Urinary bladder (tissue), 4 donors: ENCODE measurements around the gene CATSPERZ. TPM values are rescaled to one million over a fixed set of nuclear protein-coding genes. Genes with fewer than 3 reads are reported as not detected.
"Not testable (repeated sequence)": the region's sequence is repeated elsewhere in the genome, so short reads cannot be mapped to it uniquely, and the experiment has no call there.

ENCODE experiments used
- DNase-seq: peaks from one replicate; pipeline ENCODE4 v3.0.0-alpha.2; 2015; ENCODE audit errors: extremely low spot score
- H3K27ac ChIP-seq: one replicate; pipeline ENCODE4 v1.5.1; 2013; ENCODE audit warnings: low read depth, mild to moderate bottlenecking, moderate library complexity
- H3K36me3 ChIP-seq: one replicate; pipeline ENCODE4 v1.6.1; 2013; ENCODE audit warnings: mild to moderate bottlenecking, moderate library complexity; ENCODE audit not compliant: insufficient read depth
- H3K4me1 ChIP-seq: one replicate; pipeline ENCODE4 v1.6.1; 2013; ENCODE audit warnings: mild to moderate bottlenecking, moderate library complexity; ENCODE audit not compliant: insufficient read depth
- H3K4me3 ChIP-seq: one replicate; pipeline ENCODE4 v1.5.1; 2013; ENCODE audit warnings: low read depth, low read length
- WGBS: extraction: QIAGEN DNeasy Blood & Tissue Kit; methylation state at CpG from one replicate; pipeline ENCODE4 v1.1.7; 2013; 5-methylcytosine and 5-hydroxymethylcytosine counted together
- polyA plus RNA-seq: library from polyadenylated mRNA; stranded (reverse); fragments of 200-250 nt; gene quantifications from one replicate; pipeline ENCODE4 v1.2.3, GENCODE V29; 2013
- total RNA-seq: library from RNA; depleted of rRNA; stranded (reverse); fragments of >200 nt; gene quantifications from one replicate; pipeline ENCODE4 v1.2.3, GENCODE V29; 2014
- donor health status: healthy with polysubstance abuse.
- donor health status: healthy.

CATSPERZ gene
- total and polyA plus RNA-seq, 2 donors, result 0.29 TPM; not detected in 1

DNA sequence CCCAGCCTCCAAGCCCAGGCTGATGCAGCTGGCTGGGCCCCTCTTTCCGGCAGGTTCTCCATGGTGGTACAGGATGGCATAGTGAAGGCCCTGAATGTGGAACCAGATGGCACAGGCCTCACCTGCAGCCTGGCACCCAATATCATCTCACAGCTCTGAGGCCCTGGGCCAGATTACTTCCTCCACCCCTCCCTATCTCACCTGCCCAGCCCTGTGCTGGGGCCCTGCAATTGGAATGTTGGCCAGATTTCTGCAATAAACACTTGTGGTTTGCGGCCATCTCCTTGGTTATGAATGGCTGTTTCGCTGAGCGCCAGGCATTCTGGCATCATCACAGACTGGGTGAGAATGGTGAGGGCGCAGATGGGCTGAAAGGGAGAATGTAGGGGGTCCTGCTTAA lies 21.4 kb downstream of the CATSPERZ start:
- no peak overlapping the region for H3K4me3 ChIP-seq
- no peaks in the 10 kb centered on the region for H3K4me1 ChIP-seq
- 79% methylated on average over 5 of the region's 5 CpGs for WGBS
- H3K27ac ChIP-seq, result peak overlapping the region; percentile 73
- DNase-seq, result no peak
- H3K36me3 ChIP-seq, result peaks cover 2% of the 10 kb centered on the region

- Histone ChIP-seq H3K27ac (no peak overlapping the region), H3K36me3 (peaks cover 2% of the 10 kb centered on the region), H3K4me1 (no peaks in the 10 kb centered on the region), H3K4me3 (no peak overlapping the region)
- 84% methylated on average over 7 of the region's 7 CpGs for WGBS
- no peak for DNase-seq
These were observed 22.7 kb downstream of the CATSPERZ start for GRCh38 chr11:64322925-64323260.

- peaks cover 2% of the 10 kb centered on the region for H3K36me3 ChIP-seq
- H3K4me3 ChIP-seq, result no peak overlapping the region
- H3K4me1 ChIP-seq, result no peaks in the 10 kb centered on the region
- no peak overlapping the region for H3K27ac ChIP-seq
- WGBS, result 68% methylated on average over 5 of the region's 5 CpGs
- DNase-seq, result no peak
These were observed 23.2 kb downstream of the CATSPERZ start for GRCh38 chr11:64323373-64323772.

DNA sequence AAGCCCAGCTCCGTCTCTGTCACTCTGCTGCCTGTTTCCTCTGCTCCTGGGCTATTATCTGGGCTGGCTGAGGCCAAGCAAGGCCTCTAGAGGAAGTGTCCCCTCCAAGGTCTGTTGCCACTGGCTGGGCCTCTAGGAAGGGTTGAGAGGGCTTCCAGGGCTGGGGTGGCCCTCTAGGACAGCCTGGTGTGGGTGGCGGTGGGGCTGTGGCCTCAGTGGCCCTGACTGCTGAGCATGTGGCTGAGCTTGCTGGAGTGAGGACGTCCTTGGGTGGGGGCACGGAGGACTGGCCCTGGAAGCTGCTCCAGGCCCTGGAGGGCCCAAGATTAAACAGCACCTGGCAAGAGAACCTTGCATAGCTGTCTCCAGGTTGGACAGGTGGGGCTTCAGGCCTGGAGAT lies 23.8 kb downstream of the CATSPERZ start:
- WGBS, result 83% methylated on average over 4 of the region's 4 CpGs
- not testable (repeated sequence) for H3K4me1 ChIP-seq, H3K4me3 ChIP-seq, H3K36me3 ChIP-seq, DNase-seq
- H3K27ac ChIP-seq, result peak overlapping the region; percentile 56

GRCh38 chr11:64324692-64325469 lies 24.7 kb downstream of the CATSPERZ start:
- H3K27ac ChIP-seq, result peak overlapping the region; percentile 28
- no peak overlapping the region for H3K4me3 ChIP-seq
- DNase-seq, result no peak
- H3K4me1 ChIP-seq, result no peaks in the 10 kb centered on the region
- WGBS, result 58% methylated on average over 11 of the region's 11 CpGs
- H3K36me3 ChIP-seq, result peaks cover 2% of the 10 kb centered on the region

- H3K27ac ChIP-seq, result no peak overlapping the region
- no peak overlapping the region for H3K4me3 ChIP-seq
- H3K36me3 ChIP-seq, result no peaks in the 10 kb centered on the region
- H3K4me1 ChIP-seq, result peaks cover 2% of the 10 kb centered on the region
- WGBS, result 93% methylated on average over 2 of the region's 2 CpGs
- DNase-seq, result no peak
These were observed 27.2 kb downstream of the CATSPERZ start for GRCh38 chr11:64327375-64327774.

- H3K36me3 ChIP-seq, result no peaks in the 10 kb centered on the region
- peaks cover 2% of the 10 kb centered on the region for H3K4me1 ChIP-seq
- 91% methylated on average over 3 of the region's 3 CpGs for WGBS
- no peak for DNase-seq
- H3K27ac ChIP-seq, result no peak overlapping the region
- no peak overlapping the region for H3K4me3 ChIP-seq
These were observed 27.8 kb downstream of the CATSPERZ start for GRCh38 chr11:64327993-64328392.

GRCh38 chr11:64330888-64331287 lies 30.7 kb downstream of the CATSPERZ start:
- no peak overlapping the region for H3K27ac ChIP-seq
- H3K4me3 ChIP-seq, result no peak overlapping the region
- no peaks in the 10 kb centered on the region for H3K36me3 ChIP-seq
- peaks cover 2% of the 10 kb centered on the region for H3K4me1 ChIP-seq
- no peak for DNase-seq
- WGBS, result 79% methylated on average over 11 of the region's 11 CpGs

DNA sequence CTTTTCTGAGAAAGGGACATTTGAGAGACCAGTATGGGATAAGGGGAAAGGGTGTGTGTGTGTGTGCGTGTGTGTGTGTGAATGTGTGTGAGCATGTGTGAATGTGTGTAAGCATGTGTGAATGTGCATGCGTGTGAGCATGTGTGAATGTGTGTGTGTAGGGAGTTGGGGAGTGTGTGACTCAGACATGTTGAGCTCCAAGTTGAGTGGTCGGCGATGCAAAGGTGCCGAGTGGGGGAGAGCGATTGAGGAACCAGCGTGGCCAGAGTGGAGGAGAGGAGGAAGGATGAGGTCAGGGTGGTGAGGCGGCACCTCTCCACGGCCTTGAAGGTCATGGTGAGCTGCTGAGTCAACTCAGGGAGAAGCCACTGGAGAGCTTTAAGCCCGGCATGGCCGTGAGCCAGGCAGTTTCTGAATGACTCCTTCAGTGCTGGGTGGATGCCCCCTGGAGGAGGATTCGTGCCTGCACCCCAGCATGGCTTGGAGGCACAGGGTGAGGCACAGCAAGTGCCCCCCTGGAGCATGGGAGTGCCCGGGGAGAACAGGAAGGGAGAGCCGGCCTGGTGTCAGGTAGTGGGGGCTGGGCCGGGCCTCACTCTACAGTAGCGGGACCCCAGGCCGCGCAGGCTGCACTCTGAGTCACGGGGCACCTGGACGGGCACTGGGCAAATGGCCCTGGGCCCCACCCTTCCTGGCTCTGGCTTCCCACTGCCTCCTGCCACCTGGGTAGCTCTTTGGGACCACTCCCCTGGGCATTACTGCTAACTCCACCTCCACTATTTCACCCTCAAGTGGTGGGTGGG lies 31.6 kb downstream of the CATSPERZ start:
- 36% methylated on average over 20 of the region's 20 CpGs for WGBS
- no peaks in the 10 kb centered on the region for H3K36me3 ChIP-seq
- H3K27ac ChIP-seq, result no peak overlapping the region
- H3K4me3 ChIP-seq, result no peak overlapping the region
- peaks cover 2% of the 10 kb centered on the region for H3K4me1 ChIP-seq
- DNase-seq, result no peak

DNA sequence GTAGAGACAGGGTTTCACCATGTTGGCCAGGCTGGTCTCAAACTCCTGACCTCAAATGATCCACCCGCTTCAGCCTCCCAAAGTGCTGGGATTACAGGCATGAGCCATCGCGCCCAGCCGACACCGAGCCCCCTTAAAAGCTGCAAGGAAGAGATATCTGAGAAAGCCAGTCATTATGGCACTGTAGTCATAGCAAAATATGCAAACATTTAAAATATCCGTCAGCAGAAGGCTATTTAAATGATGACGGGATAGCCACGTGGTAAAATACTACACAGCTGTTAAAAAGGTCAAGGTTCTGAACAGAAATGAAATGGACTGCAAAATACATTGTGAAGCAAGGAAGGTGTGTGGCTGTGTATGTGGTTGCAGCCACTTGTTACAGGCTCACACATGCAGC lies 33.4 kb downstream of the CATSPERZ start:
- Histone ChIP-seq H3K36me3 (no peaks in the 10 kb centered on the region), H3K4me1 (peaks cover 2% of the 10 kb centered on the region), H3K4me3 (no peak overlapping the region), H3K27ac (no peak overlapping the region)
- 88% methylated on average over 8 of the region's 8 CpGs for WGBS
- no peak for DNase-seq

DNA sequence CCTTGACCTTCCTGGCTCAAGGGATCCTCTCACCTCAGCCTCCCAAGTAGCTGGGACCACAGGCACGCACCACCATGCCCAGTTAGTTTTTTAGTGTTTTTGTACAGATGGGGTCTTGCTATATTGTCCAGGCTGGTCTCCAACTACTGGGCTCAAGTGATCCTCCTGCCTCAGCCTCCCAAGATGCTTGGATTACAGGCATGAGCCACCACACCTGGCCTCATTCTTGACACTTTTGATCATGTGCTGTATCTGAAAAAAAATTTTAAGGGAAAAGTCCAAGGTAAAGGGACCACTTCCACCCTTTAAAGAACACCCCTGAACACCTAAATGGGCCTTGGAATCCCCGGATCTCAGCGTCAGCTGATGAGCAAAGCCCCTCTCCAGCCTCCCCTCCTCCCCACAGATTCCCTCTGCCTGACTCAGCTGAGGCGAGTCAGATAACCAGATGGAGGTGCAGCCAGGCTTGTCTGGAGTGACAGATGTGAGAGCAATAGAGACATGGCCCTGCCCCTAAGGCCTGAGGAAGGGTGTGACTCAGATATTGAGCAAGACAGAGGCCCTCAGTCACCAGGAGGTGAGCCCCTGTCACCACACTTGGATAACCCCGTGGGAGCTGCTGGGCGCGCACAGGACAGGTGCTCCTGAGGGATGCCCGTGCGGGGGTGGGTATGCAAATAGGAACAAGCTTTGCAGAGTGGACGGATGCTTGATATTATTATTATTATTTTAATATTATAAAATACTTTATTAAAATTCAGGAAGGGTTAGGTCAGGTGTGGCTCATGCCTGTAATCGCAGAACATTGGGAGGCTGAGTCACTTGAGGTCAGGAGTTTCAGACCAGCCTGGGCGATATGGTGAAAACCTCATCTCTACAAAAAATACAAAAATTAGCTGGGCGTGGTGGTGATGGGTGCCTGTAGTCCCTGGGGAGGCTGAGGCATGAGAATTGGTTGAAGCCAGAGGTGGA lies 34.9 kb downstream of the CATSPERZ start:
- no peak for DNase-seq
- Histone ChIP-seq H3K36me3 (no peaks in the 10 kb centered on the region), H3K27ac (no peak overlapping the region), H3K4me1 (peaks cover 2% of the 10 kb centered on the region), H3K4me3 (no peak overlapping the region)
- WGBS, result 69% methylated on average over 13 of the region's 13 CpGs

GRCh38 chr11:64337538-64338249 lies 37.5 kb downstream of the CATSPERZ start:
- Histone ChIP-seq H3K4me1 (peaks cover 3% of the 10 kb centered on the region), H3K36me3 (no peaks in the 10 kb centered on the region), H3K4me3 (no peak overlapping the region), H3K27ac (no peak overlapping the region)
- 72% methylated on average over 8 of the region's 8 CpGs for WGBS
- no peak for DNase-seq

- Histone ChIP-seq H3K27ac (no peak overlapping the region), H3K36me3 (no peaks in the 10 kb centered on the region), H3K4me3 (no peak overlapping the region), H3K4me1 (peaks cover 3% of the 10 kb centered on the region)
- DNase-seq, result no peak
- WGBS, result 86% methylated on average over 8 of the region's 8 CpGs
These were observed 38.6 kb downstream of the CATSPERZ start for GRCh38 chr11:64338716-64339115.
